OCI-LY7 (cell line): Measurements from ENCODE around the gene HLA-DMA.

Source experiments
- EZH2phosphoT487 ChIP-seq: fragments of 200-600 bp; sonication (generic); IDR thresholded peaks from 2 replicates; pipeline ENCODE4 v1.6.1; 2018; ENCODE audit warnings: low read depth, borderline replicate concordance, mild to moderate bottlenecking, mixed run types, antibody characterized with exemption, low read length, moderate library complexity, mixed read lengths
- TF ChIP-seq, protein P1 (sequence below): fragments of 200-600 bp; sonication (generic); conservative IDR thresholded peaks from 2 replicates; pipeline ENCODE4 v1.5.1; 2014; ENCODE audit warnings: mild to moderate bottlenecking, antibody characterized with exemption, low read length, moderate library complexity, mixed read lengths

DNA sequence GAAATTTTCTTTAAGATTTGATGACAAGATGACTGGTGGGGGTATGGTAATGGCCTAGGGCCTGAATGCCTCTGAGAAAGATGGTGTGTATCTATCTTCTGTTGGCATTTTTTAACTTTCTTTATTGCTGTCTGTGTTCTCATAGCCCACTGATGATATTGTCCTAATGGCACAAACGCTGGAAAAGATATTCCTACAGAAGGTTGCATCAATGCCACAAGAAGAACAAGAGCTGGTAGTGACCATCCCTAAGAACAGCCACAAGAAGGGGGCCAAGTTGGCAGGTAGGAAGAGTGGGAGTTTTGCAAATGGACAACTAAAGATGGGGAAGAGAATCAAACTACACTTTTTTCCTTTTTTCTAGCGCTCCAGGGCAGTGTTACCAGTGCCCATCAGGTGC is 23.0 kb upstream of the HLA-DMA start:
- TF ChIP-seq, protein P1, sequence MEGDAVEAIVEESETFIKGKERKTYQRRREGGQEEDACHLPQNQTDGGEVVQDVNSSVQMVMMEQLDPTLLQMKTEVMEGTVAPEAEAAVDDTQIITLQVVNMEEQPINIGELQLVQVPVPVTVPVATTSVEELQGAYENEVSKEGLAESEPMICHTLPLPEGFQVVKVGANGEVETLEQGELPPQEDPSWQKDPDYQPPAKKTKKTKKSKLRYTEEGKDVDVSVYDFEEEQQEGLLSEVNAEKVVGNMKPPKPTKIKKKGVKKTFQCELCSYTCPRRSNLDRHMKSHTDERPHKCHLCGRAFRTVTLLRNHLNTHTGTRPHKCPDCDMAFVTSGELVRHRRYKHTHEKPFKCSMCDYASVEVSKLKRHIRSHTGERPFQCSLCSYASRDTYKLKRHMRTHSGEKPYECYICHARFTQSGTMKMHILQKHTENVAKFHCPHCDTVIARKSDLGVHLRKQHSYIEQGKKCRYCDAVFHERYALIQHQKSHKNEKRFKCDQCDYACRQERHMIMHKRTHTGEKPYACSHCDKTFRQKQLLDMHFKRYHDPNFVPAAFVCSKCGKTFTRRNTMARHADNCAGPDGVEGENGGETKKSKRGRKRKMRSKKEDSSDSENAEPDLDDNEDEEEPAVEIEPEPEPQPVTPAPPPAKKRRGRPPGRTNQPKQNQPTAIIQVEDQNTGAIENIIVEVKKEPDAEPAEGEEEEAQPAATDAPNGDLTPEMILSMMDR: no peak
- TF ChIP-seq EZH2phosphoT487: no peak
